ENCODE measurements around the gene CASD1.

The CASD1 gene

DNA sequence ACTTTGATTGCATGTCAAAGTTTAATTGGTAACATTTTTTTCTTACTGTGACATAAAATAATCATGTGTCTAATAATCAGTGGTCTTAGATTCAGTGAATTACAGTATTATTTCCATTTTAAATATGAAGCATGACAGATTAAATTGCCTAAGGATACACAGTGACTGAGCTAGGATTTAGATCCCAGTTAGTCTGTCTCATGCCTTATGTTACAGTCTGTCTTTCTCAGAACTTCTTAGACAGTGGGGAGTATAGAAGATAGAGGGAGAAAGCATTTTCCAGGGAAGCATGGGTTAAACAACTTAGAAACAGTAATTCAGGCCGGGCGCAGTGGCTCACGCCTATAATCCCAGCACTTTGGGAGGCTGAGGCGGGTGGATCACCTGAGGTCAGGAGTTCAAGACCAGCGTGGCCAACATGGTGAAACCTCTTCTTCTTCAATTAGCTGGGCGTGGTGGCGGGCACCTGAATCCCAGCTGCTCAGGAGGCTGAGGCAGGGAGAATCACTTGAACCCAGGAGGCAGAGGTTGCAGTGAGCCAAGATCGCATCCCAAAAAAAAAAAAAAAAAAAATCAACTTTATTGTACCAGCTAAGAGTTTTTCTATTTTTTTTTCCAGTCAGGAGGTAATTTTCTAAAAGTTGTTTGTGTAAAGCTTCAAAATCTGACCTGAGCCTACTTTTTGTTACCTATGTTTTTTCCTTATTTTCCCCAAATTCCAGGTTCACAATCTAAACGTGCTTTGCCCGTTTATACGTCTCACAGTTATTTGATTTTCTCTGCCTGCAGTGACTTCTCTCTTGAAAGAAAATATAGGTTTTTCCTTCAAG, 3.3 kb downstream of the CASD1 start:
- DNase-seq (ENCODE audit: low spot score): no peak

DNA sequence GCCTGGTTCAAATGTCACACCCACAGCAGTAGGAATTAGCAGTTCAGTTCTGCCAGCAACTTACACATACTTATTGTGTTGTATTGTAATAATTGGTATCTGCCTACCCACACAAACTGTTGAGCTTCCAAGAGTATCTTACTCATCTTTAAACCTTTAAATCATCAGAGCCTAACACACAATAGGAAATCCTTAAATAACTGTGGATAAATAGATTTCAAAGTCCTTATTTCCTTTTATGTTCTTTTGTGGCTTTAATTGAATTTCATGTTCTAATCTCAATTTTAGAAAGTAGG, 3.9 kb downstream of the CASD1 start:
- no peak for DNase-seq (ENCODE audit: low spot score)

DNA sequence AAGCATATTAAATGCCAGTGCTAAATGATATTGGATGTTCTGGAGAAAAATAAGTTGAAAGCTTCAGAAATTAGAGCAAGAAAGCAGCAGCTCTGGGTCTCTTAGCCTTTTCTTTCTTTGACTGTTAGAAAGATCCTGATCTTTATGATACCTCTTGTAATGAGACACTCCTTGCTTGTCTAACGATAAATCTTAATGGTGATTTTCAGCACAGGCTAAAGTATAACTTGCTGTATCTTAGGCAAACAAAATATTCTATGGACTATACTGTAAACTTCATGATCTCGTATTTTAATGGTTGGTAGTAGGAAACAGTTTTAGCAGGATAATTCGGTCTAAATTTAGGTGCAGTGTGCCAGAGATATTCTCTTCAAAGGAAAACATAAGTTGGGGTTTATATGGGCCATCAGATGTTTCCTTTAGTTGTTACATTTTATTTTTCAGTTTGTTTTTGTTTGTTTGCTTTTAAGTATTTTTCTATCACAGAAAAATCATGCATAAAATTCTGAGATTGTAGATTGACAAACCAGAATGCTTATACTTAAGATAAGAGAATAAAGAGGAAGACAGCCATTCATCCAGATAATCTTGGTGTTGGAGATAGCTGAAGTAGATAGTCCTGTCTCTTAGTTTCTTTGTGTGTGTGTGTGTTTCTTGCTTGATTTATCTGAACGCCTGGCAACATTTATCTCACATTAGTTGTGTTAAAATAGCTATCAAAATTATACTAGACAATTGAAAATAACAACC, 4.7 kb downstream of the CASD1 start:
- DNase-seq (ENCODE audit: low spot score): no peak

DNA sequence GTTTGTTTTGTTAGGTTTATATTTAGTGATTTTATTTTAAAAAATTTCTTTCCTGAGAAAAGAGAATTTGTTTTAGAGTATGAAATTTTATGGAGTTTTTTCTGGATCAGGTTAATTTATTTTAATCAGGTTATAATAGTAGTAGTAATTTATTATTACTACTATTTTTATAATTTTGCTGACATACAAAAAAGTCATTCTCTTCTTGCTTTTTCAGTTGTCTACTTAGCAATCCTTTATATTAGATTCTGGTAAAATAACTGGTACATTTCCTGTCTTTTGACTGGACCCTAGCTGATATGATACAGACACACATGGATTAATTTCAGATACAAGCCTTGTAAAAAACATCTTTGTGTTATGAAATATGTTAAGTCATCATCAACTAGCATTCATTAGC, 5.3 kb downstream of the CASD1 start:
- DNase-seq (ENCODE audit: low spot score): no peak

DNA sequence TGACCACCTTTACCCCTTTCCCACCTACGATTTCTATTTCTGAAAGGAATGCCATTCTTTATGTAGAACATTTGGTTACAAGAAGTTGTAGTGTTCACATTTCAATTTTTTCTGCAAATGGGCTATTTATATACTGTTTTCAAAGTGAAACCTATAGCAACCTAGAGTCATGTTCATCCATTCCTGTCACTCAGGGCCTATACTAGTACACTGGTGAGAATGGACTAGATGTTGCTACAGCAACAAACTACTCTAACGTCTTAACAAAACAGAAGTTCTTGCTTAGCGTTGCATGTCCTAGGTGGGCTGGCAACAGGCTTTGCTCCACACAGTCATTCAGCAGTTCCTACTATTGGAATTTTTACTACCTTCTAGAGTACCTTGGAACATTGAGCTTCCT, 16.3 kb downstream of the CASD1 start:
- DNase-seq (ENCODE audit: low spot score): no peak

DNA sequence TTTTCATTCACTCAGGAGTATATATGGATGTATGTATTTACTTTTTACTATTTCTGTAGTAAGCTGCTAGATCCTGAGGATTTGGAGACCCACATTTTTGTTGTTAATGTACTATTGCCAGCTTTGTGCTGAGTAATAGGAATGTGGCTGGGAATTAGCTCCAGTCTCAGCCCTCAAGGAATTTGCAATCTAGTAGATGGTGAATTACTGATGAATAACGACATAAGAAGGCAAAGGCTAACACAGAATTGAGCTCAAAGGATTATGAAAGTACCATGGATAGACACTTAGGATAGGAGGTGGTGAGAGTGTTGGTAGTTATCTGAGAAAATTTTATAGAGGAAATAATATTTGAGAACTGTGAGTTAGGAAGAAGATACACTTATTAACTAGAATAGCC, 19.9 kb downstream of the CASD1 start:
- DNase-seq (ENCODE audit: low spot score): no peak

DNA sequence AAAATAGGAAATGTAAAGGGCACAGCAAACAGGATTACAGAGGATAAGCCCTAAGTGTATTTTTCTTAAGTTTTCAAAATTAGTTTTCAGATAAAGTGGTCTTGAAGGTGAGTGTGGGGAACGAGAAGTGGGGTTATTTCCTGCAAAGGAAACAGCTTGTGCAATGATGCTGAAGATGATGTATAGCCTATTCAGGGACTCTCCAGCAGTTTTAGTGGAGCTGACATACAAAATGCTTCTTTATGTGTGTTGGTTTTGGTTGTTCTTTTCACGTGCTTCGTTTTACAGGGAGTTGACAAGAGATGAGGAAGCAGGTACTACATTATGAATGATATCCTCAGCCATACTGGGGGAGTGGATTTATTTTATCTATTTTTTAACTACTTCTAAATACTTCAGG, 20.5 kb downstream of the CASD1 start:
- no peak for DNase-seq (ENCODE audit: low spot score)

DNA sequence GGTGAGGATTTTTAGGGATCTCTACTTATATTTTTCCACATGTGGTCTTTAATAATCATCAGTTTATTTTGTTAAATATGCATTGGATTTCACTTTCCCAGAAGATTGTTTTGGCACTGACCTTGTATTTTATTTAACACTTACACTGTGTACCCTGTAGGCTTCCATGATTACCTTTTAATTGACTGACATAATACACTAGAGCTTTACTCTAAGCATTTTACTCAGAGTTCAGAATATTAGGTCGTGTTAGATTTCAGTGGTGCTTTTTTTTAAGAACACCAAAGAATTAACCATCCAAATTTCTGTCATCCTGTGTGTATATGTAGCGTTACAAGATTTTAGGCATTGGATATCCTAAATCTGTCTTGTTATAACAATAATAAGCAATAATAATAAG, 23.1 kb downstream of the CASD1 start:
- no peak for DNase-seq (ENCODE audit: low spot score)

DNA sequence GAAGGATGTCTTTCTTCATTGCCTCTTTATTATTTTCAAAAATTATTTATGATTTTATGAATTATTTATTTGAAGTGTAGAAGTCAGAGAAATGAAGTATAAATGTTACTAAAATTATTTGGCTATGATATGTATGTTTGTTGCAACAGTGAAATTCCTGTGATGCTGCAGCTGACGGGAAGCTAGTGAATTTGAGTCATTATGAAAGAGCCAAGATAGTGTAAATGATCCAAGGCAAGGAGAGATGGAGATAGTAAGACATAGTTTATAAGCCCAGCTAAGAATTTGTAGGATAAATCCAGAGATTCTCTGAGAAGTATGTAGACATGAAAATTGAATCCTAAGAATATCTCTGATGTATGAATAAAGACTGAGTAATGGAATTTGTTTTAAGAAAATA, 30.8 kb downstream of the CASD1 start:
- no peak for DNase-seq (ENCODE audit: low spot score)

DNA sequence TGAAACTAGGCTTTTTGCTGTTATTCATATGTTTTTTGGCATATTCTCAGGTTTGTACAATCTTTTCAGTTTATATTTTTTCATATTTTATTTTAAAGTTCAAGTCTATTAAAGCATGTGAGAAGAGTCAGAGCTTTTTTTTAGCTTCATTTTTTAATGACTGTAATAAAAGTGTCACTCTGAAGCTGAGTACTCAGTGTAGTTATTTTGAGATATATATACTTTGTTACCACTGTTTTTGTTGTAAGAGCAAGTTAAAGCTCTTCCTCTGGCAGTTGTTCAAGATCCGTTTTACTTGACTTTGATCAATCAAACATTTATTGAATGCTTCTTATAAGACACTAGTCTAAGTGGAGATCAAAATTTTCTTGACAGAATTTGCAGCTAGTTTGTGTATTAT, 37.5 kb downstream of the CASD1 start:
- DNase-seq (ENCODE audit: low spot score): no peak

DNA sequence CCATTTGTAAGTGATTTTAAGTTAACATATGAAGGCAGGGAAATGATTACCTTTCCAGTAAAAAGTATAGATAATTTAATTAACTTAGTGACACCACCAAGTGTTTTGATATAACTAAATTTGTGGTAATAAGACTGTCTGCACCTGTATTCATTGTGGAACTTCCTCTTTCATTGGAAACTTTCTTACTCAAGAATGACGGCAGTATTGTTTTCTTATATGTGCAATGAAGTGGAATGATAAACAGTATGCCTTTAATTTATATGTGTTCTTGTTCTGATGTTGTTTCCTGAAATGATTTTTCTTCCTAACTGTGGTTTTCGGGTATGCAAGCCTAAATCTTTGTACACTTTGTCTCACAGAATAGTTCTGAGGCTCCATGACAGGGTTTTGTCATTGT, 46.4 kb downstream of the CASD1 start:
- DNase-seq (ENCODE audit: low spot score): no peak

DNA sequence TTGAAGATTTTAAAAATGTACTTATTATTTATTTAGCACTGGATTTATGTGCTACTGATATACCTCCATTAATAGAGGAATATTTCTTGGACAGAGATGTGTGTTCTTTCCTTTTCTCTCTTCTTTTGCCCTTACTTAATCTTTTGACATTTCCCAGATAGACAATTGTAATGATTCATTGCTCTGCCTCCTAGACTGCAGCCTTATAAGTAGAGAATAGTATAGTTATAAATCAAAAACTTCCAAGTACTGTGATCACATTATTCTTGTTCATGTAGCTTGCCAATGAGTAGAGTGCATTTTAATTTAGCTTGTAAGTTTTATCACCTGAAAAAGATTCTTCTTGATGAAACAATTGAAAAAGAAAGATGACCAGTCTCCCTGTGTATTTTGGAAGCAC, 47.6 kb downstream of the CASD1 start:
- DNase-seq (ENCODE audit: low spot score): no peak

DNA sequence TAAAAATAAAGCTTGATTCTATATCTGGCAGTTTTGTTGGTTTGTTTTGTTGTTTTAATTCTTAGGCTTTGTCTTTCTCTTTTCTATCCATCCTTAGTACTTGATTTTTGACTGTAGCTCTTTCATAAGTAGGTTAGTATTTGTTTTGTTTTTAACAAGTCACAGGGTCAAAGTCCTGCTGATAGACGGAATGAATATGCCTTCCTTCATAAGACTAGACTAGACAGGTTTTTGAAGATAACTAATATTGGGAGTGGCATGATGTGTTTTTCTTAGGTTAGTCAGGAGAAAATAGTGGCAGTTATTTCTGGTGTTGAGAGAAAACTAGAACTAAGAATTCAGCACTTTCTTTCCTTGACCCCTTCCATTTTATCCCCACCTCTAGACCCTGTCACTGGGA, 50.4 kb downstream of the CASD1 start:
- DNase-seq (ENCODE audit: low spot score): no peak

DNA sequence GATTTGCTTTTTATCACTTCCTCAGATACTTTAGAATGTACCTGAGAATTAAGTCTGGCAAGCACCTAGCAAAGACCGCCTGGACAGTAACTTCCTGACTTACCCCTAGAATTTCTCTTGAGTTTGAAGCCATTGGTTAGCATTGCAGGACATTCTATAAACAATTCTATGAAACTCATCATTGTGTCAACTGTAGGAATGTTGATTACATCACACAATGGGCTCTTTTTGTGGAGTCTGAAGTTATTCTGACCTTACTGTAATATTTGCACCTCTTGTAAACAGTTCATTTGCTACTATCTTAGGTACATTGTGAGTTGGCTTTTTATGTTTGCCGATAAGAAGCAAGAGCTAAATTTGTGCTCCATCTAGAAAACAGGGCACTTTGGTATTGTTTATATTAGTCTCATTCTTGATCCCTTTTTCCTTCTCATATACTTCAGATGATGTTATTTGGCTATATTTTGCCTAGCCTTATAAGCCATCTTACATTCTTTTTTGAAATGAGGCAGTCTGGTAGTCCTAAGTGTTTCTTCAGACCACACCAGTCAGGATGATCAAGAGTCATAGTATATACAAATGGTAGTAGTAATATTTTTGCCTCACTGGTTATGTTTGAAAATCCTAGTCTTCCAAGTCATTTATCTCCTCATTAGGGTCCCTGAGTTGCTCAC, 52.4 kb downstream of the CASD1 start:
- no peak for DNase-seq (ENCODE audit: low spot score)

DNA sequence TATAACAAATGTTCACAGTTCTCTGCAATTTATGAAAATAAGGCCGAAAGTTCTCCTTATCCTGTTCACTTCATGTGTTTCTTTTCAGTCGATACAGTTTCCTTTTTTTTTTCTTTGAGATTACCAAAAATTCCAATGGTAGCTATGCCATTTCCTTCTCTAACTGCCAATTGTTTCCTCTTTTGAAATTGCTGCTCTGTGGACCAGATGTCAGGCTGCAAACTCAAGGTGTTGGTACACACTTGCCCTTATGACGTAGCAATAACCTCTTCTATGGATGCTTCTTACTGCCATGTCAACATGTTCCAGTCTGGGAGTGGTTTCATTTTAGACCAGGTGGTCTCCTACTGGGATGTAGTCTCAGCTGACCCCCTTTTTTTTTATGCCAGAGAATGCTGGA, 52.9 kb downstream of the CASD1 start:
- DNase-seq (ENCODE audit: low spot score): no peak

DNA sequence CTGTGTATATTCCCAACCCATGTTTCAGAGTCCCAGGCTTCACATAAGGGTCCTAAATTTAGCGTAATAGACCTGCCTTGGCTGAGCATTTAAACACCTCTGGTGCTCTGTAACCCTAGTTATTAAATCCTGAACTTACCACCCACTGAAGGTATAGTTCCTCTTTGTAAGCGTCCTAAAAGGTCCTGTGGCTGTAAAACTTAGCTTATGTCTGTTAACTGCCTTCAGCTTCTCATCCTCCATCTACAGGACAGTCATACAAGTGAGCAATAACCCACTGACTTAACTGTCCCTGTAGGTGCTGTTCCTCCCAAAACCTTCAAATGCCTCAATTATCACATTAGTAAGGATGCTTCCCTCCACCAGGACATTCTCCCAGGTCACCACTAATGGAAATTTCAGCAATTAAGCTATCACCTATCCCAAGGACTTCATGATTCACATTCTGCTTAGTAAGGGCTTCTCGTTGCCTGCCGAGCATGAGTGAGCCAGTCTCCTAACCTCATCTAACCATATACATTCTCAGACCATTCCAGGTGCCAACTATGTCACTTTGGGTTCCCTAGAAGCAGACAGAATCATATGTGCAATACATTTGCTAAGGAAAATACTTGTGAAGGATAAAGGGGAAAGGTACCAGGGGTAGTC, 55.8 kb downstream of the CASD1 start:
- no peak for DNase-seq (ENCODE audit: low spot score)

DNA sequence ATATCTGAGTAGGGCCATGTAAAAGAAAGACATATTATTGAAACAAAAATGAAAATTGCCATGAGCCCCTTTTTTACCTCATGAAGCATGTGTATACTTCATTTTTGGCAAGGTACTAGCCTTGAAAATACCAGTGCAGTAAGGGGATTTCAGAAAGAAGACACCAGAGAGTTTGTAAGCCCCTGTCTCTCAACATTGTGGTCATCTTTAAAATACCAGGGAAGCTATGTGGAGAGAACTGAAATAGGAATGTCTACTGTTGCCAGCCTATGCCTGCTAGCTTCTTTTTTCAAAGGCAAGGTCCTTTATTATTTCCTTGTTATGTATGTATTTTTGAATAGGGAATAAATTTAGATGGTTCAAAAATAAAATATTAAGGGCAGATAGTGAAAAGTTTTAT, 57.8 kb downstream of the CASD1 start:
- DNase-seq (ENCODE audit: low spot score): no peak

DNA sequence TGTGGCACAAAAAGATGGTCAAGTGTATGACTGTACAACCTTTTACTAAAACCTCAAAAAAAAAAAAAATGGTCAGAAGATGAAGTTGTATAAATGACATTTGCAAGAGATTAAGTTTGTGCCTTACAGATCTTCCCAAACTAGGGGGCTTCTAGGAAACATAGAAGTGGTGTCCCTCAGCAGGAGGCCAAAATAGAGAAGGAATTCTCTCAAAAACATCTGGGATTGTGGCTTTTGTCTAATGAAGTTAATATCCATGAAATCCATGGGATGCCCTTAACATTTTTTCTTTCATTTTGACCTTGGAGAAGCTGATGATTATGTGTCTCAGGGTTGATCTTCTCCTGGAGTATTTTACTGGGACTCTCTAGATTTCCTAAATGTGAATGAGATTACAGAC, 62.2 kb downstream of the CASD1 start:
- DNase-seq (ENCODE audit: low spot score): no peak

DNA sequence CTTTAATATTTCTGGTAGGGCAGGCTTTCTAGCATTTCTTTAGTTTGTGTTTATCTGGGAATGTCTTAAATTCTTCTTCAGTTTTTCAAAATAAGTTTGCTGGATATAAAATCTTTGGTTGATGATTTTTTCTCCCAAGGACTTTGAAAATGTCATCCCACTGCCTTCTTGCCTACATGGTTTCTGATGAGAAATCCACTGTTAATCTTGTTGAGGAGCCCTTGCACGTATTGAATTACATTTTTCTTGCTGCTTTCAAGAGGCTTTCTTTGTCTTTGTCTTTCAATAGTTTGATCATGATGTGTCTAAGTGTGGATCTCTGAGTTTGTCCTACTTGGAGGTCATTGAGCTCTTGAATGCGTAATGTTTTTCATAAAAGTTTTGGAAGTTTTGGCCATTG, 66.0 kb downstream of the CASD1 start:
- DNase-seq (ENCODE audit: low spot score): no peak

DNA sequence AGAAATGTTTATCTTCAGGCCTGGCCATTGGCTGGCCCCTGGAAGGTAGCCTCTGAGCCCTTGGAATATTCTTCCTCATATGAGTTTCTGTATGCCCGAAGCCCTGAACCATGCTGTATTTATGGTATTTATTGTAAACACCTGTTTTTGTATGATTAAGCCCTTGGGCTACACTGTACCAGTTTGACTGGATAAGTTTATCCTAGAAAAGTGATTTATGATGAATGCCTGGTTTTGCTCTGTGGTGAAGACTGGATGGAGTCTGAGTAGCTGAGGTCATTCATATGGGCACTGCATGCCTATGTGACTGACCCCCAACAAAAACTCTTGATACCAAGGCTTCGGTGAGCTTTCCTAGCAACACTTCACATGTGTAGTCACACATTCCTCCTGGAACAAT, 66.7 kb downstream of the CASD1 start:
- DNase-seq (ENCODE audit: low spot score): no peak

DNA sequence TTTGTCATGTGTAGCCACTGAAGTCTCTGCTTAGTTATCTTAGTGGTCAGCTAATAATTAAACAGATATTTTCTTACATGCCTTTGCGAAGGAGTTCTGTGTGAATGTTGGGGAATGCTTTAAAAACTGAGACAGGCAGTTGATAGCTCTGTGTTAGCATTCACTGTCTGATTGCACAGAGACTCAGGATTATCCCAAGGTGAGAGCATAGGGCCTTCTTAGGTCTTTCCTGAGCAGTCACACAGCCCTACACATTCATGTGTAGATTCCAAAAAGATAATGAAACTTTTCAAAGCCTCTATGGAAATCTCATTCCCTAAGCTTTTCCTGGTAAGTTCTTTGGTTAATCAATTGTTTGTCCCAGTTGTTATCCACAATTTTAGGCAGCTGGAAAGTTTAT, 67.7 kb downstream of the CASD1 start:
- DNase-seq (ENCODE audit: low spot score): no peak

DNA sequence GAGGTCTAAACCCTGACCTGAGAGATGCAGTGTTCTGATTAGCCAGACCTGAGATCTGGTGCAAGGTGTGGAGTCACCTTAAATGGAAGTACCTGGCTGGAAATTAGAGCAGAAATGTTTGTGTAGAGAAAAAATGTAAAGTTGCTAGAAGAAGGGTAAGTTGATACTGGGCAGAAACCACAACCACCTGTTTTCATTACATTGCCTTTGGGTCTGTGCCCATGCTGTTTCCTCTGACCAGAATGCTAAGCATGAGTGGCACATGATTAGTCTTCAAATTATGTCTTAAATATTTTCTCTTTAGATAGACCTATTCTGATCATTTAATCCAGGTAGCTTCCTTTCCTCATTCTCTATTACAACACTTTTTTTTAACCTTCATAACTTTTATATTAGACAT, 69.0 kb downstream of the CASD1 start:
- DNase-seq (ENCODE audit: low spot score): no peak

DNA sequence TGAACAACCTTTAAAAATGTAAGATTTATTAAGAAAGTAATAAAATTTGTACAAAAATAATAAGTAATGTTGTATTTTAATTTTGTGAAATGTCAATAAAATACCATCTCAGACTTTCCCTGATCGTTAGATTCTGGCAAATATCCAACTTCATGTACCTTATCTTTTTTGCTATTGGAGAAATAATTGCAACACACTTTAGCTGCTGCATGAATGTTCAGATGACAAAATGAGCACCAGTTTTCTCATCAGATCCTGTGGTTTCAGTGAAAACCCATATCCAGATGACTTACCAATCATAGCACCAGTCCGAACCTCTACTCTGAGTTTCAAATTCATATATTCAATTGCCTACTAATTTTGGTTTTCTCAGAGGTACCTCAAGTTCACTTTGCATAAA, 69.9 kb downstream of the CASD1 start:
- peak; percentile 4 for DNase-seq (ENCODE audit: low spot score)

Data from activated CD4-positive, alpha-beta T cell treated with anti-CD3 and anti-CD28 coated beads, Interleukin-2, Interleukin-4, amounts not matched to agents 100 ng/mL and 50 ng/mL, durations not matched to agents 16 hours and 8 hours (primary cell).